HG03045 (cell line): ENCODE measurements around the gene ACOT12.

Experiments
- ATAC-seq: cut with Tn5 transposase; IDR thresholded peaks from one replicate; pipeline ENCODE4 v1.9.1; 2021; ENCODE audit warnings: mild to moderate bottlenecking, moderate library complexity; ENCODE audit not compliant: unreplicated experiment

ACOT12 gene

DNA sequence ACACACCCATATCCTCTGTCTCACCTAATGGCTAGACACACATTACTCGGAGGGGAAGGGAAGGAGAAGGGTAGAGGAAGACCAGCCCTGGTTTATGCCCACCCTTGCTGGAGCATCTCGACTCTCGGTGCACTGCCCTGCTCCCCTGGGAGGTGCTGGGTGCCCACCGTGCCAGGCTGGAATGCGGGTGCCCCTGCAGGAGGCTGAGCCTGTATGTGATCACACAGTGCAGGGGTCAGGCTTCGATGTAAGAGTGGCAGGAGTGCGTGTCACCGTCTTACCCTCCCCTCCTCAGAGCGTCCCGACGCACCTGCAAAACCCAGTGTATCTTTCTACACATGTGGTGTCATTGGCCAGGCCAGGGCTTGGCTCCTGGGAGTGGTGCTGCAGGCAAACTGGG, 7.3 kb upstream of the ACOT12 start:
- ATAC-seq: no peak

- no peak for ATAC-seq
These were observed 6.4 kb upstream of the ACOT12 start for GRCh38 chr5:81400375-81400774.

- no peak for ATAC-seq
These were observed 4.8 kb upstream of the ACOT12 start for GRCh38 chr5:81398741-81399140.

- no peak for ATAC-seq
These were observed 3.2 kb upstream of the ACOT12 start for GRCh38 chr5:81397176-81397575.

GRCh38 chr5:81395262-81395661, 1.3 kb upstream of the ACOT12 start:
- ATAC-seq: no peak

DNA sequence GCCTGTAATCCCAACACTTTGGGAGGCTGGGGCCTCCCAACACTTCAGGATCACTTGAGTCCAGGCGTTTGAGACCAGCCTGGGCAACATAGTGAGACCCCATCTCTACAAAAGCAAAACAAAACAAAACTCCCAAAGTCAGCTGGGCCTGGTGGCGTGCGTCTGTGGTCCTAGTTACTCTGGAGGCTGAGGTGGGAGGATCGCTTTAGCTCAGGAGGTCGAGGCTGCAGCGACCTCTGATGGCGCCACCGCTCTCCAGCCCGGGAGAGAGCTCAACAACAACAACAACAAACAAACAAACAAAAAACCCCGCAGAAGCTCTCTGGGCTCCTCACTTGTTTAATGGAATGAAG, 528 bp downstream of the ACOT12 start:
- ATAC-seq: no peak

- no peak for ATAC-seq
These were observed 4.9 kb downstream of the ACOT12 start for GRCh38 chr5:81389025-81389424.

DNA sequence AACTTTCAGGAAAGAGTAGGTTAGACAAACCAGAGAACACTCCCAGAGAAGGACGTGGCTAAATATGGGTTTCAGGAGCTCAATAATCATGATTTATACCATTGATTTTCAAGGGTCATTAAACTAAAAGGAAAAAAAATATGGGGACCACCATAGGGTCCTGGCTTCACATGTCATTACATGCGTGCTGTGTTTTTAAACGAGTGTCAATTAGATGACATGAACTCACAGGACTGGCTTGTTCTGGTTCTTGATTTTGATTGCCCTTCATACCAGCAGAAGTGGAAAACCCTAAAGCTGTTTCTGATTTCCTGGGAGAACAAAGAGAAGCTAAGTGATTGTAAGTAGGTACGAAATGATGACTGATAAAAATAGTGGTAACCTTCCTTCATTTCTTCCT, 5.8 kb downstream of the ACOT12 start:
- ATAC-seq: no peak

DNA sequence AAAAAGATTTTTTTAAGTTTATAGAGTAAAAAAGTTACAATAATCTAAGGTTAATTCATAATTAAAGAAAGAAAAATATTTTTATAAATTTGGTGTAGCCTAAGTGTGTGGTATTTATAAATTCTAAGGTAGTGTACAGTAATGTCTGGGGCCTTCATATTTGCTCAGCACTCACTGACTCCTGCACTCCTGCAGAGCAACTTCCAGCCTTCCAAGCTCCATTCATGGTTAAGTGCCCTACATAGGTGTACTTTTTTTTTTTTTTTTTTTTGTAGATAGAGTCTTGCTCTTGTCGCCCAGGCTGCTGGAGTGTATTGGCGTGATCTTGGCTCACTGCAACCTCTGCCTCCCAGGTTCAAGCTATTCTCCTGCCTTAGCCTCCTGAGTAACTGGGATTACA, 10.1 kb downstream of the ACOT12 start:
- no peak for ATAC-seq

GRCh38 chr5:81371354-81371876, 22.5 kb downstream of the ACOT12 start:
- no peak for ATAC-seq

DNA sequence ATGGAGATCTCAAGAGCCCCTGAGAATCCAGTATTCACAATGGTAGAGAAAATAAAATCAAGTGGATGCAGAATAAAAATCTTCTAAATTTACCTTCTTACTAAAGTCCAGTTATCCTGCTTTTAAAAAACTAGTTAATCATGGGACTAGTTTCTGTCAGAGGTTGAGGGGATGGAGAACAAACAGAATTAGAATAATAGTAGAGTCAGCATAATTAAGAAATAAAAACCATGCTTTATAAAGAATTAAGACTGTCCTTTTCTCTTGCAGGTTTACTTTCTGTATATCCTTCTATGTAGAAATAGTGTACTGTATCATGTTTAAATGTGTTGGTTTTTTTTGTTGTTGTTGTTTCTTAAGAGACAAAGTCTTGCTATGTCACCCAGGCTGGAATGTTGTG, 23.0 kb downstream of the ACOT12 start:
- no peak for ATAC-seq

DNA sequence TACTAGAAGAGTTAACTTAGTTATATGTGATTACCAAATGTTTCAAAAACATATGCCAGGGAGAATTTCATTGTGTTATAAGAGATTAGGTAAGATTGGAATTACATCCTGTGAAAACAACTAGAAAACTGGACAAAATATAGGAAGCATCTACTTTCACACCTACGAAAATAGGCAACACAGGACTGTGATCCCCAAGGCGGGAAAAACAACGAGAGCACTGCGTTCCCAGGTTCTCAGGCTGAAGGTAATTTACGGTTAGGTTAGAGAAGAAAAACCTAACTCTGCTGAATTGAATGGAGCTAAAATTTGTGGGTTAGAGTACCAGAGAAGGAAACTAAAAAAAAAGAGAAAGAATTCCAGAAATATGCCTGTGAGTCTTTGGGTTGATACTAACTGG, 28.4 kb downstream of the ACOT12 start:
- ATAC-seq: no peak

GRCh38 chr5:81363093-81363871, 30.7 kb downstream of the ACOT12 start:
- ATAC-seq: no peak

- no peak for ATAC-seq
These were observed 32.3 kb downstream of the ACOT12 start for GRCh38 chr5:81361600-81361999.

DNA sequence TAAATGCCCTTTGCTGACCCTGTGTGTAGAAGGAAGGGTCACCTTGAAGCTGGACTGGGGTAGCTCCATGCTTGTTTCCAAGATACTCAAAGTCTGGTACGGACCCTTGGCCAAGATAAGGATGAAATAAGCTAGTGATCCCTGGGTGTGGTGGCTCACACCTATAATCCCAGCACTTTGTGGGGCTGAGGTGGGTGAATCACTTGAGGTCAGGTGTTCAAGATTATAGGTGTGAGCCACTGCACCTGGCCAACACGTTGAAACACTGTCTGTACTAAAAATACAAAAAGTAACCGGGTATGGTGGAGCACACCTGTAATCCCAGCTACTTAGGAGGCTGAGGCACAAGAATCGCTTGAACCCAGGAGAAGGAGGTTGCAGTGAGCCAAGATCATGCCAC, 33.3 kb downstream of the ACOT12 start:
- ATAC-seq: no peak

DNA sequence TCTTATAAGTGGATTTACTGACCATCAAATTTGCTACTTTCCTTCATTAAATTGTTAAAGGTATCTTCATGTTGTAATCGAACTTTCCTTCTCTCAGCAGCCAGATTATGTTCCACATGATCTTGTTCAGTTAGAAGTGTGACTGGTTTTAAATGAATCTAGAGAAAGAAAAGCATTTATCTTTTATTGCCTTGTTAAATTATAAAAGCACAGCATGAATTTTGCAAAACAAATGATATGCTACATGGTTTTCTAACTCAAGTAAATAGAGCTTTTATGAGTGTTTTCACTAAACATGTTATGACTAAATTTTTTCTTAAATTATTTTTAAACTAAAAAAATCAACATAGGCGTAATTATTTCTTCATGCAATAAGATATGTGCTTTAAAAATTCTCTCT, 34.1 kb downstream of the ACOT12 start:
- ATAC-seq: no peak

GRCh38 chr5:81359108-81359507, 34.8 kb downstream of the ACOT12 start:
- no peak for ATAC-seq

DNA sequence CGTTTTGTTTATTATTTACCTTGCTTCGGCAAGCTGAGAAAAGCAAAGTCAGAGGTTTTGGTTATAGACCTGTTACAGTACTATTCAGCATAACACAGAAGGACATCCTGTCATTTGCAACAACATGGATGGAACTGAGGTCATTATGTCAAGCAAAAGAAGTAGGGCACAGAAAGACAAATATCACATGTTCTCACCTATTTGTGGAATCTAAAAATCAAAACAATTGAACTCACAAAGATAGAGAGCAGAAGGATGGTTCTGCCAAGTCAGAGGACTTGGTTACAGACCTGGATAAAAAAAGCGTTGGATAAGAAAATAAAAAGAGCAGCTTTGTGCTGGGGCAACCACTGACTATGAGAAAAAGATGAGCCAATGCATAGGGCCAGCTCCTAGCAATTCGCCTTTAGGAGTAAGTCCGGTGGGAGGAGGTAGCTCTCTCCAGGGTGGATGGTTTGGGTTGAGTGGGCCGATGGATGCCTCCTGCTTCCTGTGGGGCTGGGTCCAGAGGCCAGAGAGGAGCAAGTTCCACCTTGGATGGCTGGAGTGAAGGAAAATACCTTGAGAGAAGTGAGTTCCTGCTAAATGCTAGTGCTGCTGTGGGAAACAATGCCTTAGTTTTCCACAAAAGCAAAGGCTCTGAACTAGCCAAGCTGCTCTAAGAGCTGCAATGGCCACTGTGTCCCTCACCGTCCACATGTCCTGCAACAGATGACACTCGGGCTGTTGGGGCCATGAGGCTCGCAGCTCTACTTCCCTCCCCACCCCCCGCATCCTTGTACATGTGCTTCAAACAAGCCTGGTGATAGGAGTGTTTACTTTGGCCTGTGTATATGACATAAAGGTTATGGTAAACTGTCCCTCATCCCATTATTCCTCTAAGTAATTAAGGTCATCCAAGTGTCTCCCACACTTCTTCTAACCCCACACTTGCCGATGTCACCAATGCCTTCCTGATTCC, 38.4 kb downstream of the ACOT12 start:
- no peak for ATAC-seq

DNA sequence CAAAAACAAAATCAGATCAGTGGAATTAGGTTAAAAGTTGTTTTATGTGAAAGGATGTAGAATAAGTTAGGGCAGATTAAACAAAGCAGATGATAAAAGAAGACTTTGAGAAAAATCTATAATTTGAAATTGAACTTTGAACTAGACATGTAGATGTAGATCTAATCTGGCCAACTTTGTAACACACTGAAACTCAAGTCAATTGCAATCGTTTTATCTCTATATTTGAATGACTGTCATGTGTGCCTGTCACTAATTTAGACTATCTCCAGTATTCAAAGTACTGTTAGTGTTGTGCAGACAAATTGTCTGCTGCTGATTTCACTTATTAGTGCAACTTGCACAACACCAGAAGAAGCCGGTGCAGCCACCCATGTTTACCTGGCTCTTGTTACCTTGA, 39.8 kb downstream of the ACOT12 start:
- no peak for ATAC-seq

GRCh38 chr5:81353189-81353588, 40.7 kb downstream of the ACOT12 start:
- no peak for ATAC-seq

DNA sequence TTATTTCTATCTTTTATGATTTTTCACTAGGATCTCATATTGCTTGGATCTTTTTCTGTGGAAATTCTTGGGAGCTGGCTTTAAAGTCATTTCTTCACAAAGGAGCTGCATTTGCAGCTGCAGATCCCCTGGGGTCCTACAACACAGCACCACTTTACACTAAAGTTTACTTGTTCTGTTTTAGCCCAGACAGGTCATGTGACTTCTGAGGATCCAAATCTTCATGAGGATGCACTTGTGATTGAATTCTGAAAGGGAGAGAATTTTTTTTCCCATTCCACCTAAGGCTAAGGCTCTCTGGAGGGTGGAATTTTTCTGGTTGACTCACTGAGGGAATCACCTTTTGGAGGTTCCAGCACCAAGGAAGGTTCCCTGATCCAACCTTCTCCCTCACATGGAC, 43.4 kb downstream of the ACOT12 start:
- ATAC-seq: no peak

DNA sequence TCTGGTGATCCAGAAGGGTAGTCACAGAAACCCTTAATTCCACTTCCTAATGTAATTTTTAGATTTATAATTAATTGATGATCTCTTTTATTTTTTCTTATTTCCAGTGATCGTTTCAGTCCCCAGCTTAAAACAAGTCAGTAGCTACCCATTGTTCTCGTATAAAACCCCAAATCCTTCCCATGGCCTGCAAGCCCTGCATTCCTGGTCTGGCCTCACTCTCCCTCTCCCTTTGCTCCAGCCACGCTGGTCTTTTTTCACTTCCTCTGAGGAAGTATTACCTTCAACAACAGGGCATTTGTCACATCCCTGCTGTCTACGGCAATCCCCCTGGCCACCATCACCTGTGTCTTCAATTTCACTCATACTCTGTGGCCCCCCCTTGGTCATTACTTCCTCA, 44.8 kb downstream of the ACOT12 start:
- no peak for ATAC-seq
